ENCODE results near the gene AGPAT2.

The AGPAT2 gene

GRCh38 chr9:136686794-136687711 is at the start of gene AGPAT2:
TSS of gene AGPAT2 (minus strand) at chr9:136687457. CDS start at chr9:136687357, 100 bp downstream.
- peak; percentile 67 to 77 for DNase-seq

DNA sequence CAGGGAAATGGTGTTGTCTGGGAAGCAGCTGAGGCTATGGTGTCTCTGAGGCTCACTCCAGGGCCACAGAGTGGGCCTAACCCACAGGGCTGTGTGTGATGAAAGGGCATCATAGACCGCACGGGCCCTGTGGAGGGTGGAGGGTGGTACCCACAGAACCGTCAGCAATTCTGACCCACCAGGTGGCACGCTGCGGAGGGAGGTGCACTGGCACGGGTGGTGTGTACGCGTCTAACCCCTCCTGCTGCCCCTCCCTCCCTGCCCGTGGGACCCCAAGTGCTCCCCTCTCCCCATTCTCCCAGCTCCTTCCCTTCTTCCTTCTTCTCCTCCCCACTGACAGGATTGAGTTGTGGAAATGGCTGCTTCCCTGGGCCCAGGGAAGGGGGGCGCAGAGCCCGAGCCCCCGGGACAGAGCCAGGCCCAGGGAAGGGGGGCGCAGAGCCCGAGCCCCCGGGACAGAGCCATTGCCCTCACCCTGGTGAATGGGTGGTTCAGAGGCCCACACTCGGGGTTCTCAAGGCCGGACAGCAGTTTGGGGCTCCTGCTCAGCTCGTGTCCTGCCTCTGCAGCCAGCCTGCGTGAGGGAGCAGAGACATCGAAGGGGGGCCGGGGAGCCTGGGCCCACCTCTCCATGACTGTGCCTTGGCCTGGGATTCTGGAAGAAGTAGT is 48.7 kb upstream of the AGPAT2 start:
- no peak for DNase-seq

DNA sequence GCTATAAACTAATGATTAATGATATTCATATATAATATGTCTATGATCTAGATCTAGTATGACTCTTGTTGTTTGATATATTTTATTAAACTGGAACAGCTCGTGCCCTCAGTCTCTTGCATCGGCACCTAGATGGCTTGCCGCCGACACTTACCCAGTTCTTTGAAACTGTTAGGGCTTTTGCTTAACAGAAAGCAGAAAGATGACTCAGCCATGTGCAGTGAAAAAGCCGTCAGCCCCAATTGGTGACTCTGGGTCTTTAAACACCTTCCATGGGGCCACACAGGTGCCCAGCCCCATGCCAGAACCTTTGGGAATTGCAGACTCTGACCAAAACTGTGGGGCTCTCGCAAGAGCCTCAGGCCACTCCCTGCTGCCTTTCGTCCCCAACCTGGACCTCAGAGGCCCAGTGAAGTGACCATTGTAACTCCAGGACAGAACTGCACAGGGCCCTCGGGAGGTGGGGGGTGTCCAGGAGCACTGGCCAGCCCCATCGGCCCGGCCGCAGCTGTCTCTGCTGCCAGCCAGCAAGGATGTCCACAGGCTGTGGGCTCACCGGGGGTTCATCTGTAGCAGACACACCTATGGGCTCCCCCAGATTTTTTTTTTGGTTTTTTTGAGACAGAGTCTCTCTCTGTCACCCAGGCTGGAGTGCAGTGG is 47.7 kb upstream of the AGPAT2 start:
- no peak for DNase-seq

DNA sequence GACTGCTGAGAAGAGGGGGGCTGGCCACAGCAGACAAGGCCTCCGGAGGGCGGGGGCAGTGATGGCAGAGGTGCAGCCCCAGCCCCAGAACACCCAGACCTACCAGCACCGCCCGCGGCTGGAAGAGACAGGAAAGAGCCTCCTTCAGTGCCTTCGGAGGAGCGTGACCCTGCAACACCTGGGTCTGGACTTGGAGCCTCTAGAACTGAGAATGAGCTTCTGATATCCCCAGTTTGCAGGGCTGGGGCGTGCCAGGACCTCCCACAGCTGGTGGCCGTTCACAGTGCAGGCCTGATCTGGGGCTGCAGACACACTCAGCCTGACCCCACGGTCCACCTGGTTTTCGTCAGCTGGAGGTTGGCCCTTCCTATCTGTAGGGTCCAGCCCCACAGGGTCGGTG is 46.4 kb upstream of the AGPAT2 start:
- DNase-seq: no peak

DNA sequence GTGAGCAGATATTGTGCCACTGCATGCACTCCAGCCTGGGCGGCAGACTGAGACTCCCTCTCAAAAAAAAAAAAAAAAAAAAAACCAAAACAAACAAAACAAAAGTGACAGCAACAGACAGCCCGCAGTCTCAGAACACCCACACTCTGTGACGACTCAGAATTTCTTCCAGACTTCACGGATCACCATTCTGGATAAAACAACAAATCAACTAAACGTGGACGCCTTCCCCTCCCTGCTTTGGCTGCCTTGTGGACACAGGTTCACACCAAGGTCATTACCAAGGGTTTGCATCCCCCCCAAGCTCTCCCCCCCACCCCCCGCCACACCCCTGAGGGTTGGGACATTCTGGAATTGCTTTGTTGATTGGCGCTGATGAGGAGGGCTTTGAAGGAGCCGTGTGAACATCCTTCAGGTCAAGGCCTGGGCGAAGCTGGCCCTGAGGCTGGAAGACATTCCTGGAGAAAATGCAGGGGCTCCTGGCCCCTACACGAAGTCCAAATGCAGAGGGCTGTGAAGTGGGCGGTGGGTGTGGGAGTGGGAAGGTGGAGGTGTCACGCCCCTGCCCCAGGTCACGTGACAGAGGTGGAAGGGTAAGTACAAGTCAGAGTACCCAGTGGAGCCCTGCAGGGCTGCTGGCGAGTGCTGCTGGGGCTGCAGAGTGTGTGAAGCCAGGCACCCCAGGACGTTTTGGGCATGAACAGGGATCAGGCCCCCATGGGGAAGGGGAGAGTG is 45.4 kb upstream of the AGPAT2 start:
- no peak for DNase-seq

GRCh38 chr9:136729926-136730325 is 42.7 kb upstream of the AGPAT2 start:
- DNase-seq: no peak

- no peak for DNase-seq
Observed at GRCh38 chr9:136729144-136729543, 41.9 kb upstream of the AGPAT2 start.

DNA sequence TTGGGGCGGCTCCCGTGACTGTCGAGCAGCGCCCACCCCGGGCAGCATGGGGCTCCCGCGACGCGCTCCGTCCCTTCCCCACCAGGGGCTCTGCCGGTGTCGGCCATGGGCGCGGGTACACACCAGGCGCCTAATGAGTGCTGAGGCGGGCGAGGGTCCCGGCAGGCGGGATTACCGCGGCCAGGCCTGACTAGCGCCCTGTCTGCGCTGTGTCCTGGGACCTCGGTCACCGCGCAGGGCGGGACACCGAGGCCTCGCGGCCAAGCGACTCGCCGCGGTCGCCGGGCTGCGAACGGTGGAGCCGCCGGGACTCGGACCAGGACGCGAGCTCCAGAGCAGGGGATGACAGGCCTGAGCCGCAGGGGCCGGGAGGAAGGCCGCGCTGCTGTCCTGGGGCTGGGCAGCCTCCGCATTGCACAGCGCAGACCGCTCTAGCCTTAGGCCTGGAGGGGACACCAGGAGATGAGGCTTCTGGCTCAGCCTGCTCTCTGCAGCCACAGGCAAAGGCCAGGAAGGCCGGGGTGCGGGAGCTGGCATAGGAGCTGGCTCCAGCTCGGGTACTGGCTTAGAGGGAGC is 41.4 kb upstream of the AGPAT2 start:
- no peak for DNase-seq

DNA sequence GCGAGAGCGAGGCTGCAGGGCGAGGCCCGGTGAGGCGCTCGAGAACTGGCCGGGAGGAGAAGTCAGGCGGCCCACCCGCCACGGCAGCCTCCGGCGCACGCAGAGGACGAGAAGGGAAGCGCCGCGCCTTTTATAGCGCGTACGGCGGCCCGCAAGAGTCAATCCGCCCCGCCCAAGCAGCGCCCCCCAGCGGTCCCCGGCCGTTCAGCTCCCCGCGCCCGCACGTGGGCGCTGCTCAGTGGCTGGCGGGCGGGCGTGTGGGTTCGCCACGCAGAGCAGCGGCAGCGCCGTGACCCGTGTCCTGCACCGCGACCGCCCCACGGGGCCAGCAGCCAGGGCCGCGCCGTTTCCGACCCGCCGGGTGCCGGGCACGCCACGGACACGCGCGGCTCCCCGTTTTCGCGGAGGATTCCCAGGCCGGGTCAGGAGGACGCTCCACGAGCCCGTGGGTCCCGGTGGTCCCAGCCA is 40.9 kb upstream of the AGPAT2 start:
- DNase-seq: peak; percentile 91 to 92

- DNase-seq: peak; percentile 50 to 61
Observed at GRCh38 chr9:136726631-136727191, 39.5 kb upstream of the AGPAT2 start.

DNA sequence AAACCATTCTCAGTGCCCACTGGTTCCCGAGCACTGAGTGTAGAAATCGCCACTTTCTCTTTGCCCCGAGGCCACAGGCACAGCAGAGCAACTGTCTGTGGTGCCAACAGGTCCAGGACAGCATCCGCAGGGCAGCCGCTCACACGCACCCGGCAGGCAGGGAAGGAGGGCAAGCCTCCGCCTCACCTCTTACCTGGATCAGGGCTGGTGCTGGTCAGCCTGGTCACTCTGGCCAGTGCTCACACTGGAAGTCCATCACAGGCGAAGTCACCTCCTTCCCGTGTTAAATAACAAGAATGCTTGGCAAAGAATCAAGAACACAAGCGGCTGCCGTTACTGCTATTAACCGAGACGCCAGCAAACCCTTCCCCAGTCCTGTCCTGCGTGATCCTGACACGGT is 38.9 kb upstream of the AGPAT2 start:
- DNase-seq: no peak

DNA sequence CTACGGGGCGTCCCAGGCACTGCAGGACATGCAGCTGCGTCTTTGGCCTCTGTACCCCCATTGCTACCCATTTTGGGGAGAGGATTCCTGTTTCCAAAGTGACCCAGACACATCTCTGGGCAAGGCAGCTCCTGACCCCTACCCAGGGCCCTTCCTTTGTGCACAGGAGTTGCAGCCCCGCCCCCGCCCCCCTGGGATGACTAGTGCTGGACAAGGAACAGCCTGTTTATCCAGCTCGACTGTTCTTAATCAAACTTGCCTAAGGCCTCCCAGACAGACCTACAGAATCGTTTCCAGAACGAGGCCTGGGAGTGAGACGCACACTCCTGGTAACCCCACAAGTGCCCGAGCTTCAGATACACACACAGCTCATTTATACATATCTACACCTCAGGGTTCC is 38.4 kb upstream of the AGPAT2 start:
- DNase-seq: no peak

- DNase-seq: no peak
Observed at GRCh38 chr9:136724772-136725171, 37.5 kb upstream of the AGPAT2 start.

DNA sequence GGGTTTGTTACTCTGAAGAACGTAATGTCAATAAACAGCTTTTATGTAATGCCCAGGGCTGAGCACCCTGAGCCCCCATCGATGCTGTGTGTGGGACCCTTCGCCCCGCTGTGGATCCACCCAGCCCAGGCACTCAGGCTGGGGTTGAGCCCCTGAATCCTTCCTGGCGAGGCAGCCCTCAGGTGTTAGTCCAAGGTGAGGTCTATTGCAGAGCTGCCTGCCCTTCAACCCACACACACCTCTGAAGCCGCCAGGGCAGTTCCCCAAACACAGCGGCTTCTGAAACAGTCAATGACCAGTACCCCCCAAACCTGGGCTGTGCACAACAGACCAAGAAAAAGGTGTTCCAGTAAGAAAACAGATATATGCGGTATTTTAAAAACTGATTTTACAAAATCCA is 36.7 kb upstream of the AGPAT2 start:
- DNase-seq: no peak

DNA sequence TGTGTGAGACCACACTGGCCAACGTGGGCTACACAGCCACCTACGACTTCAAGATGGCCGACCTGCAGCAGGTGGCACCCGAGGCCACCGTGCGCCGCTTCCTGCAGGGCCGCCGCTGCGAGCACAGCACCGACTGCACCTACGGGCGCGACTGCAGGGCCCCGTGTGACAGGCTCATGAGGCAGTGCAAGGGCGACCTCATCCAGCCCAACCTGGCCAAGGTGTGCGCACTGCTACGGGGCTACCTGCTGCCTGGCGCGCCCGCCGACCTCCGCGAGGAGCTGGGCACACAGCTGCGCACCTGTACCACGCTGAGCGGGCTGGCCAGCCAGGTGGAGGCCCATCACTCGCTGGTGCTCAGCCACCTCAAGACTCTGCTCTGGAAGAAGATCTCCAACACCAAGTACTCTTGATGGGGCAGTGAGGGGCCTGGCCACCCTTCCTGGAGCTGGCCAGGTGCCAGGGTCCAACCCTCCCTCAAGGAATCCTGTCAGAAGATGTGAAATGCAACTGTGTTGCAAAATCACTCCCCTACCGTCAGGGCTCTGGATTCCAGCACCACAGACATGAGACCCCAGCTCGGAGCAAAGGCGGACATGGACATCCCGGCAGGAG is 36.2 kb upstream of the AGPAT2 start:
- no peak for DNase-seq

GRCh38 chr9:136722969-136723356 is 35.7 kb upstream of the AGPAT2 start:
- DNase-seq: no peak

DNA sequence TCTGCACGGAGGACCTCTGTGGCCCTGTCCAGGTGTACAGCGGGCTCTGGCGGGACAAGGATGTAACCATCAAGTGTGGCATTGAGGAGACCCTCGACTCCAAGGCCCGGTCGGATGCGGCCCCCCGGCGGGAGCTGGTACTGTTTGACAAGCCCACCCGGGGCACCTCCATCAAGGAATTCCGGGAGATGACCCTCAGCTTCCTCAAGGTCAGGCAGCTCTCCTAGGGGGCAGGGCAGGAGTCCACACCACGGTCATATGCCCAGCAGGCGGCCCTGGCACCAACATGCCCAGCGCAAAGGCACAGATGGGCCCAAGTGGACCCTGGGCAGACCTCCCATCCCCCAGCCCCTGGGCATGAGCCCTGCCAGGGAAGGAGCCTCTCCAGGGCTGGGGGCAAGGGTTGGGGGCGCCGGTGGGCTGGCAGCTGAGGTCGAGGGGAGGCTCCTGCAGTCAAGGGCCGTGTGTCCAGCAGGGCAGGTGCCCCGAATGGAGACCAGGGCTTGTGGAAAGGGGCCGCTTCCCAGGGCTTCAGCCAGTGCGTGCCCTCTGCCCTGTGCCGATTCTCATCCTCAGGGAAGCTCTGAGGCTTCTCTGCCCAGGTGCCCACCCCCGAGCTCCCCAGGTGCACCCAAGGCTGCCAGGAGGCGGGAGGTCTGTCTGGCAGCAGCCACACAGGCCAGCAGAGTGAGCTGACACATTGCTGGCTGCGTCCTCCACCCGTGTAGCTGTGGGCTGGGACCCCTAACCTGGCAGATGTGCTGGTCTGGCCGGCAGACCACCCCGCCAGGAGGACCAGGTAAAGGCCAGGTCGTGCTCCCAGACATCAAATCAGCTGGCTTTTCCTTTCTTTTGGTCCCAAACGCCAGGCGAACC is 35.1 kb upstream of the AGPAT2 start:
- DNase-seq: no peak

GRCh38 chr9:136721339-136722092 is 34.3 kb upstream of the AGPAT2 start:
- no peak for DNase-seq

- no peak for DNase-seq
Observed at GRCh38 chr9:136720898-136721338, 33.7 kb upstream of the AGPAT2 start.
